Thoracic aorta (tissue), 2 donors: ENCODE results near the gene KCNIP1. TPM values are rescaled to one million over a fixed set of nuclear protein-coding genes. Genes with fewer than 3 reads are reported as not detected.

Experiments
- ATAC-seq: fragments of 150-250 bp; one replicate; pipeline ENCODE4 v1.8.0; 2017; ENCODE audit warnings: low read depth; ENCODE audit not compliant: insufficient number of reproducible peaks, low FRiP score
- DNase-seq: peaks from one replicate; pipeline ENCODE4 v3.0.0-alpha.2; 2020; ENCODE audit warnings: low spot score
- H3K27ac ChIP-seq, 2 donors: fragments of 200-600 bp; sonication (generic); 1 replicate in 1 of 2; 2 replicates in 1 of 2; pipeline ENCODE4 v1.5.1; 2016; ENCODE audit warnings: mild to moderate bottlenecking in 2 of 2, moderate library complexity in 2 of 2
- H3K27me3 ChIP-seq: fragments of 200-600 bp; sonication (generic); replicated peaks from 2 replicates; pipeline ENCODE4 v1.6.0; 2016; ENCODE audit warnings: mild to moderate bottlenecking; ENCODE audit not compliant: insufficient read depth
- H3K36me3 ChIP-seq: fragments of 200-600 bp; sonication (generic); one replicate; pipeline ENCODE4 v1.5.1; 2016
- H3K4me1 ChIP-seq, 2 donors: fragments of 200-600 bp; sonication (generic); 1 replicate in 1 of 2; 2 replicates in 1 of 2; pipeline versions ENCODE4 v1.5.1 to v1.6.0; 2016; ENCODE audit warnings: low read depth in 2 of 2, mild to moderate bottlenecking in 1 of 2; ENCODE audit not compliant: control insufficient read depth in 1 of 2
- H3K4me3 ChIP-seq: fragments of 200-600 bp; sonication (generic); 2 replicates; pipeline ENCODE4 v1.5.1; 2016; ENCODE audit warnings: mild to moderate bottlenecking
- H3K9me3 ChIP-seq: fragments of 200-600 bp; sonication (generic); 2 replicates; pipeline ENCODE4 v1.5.1; 2016
- CTCF ChIP-seq: fragments of 200-600 bp; sonication (generic); IDR thresholded peaks from one replicate; pipeline ENCODE4 v1.5.1; 2019; ENCODE audit warnings: antibody characterized with exemption
- total RNA-seq, 2 donors: library from RNA; depleted of rRNA; stranded (reverse); fragments of >200 nt; gene quantifications; one replicate each; pipeline versions ENCODE4 v1.1.0 to v1.2.3, GENCODE V29; 2016

KCNIP1 gene
- total RNA-seq, 2 donors from 2014 or later, result not detected

DNA sequence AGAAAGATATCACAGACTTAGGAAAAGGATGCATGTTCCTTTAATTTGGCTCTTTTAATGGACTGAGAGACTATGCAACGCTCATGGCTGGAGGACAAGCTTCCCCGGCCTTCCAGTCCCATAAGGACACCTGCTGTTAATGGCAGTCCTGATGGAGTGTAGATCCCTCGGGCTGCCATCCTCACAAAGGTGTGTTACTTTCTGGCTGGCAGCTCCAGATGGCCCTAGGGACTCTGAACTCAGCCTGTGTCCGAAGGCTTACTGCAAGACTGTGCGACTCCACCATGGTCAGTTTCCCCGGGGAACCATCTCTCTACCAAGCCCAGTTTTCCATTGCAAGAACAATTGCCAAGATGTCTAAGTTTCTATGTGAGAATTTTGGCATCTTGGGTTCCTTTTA lies 25.5 kb upstream of the KCNIP1 start:
- DNase-seq (no peak), ATAC-seq (no peak)
- Histone ChIP-seq H3K9me3 (no peaks in the 10 kb centered on the region), H3K4me1 (no peaks in the 10 kb centered on the region), H3K4me3 (no peak overlapping the region), H3K36me3 (no peaks in the 10 kb centered on the region), H3K27me3 (no peaks in the 10 kb centered on the region), H3K27ac (no peak overlapping the region)
- TF ChIP-seq CTCF, result no peak

GRCh38 chr5:170479484-170479883 lies 24.3 kb upstream of the KCNIP1 start:
- Histone ChIP-seq H3K4me1 (no peaks in the 10 kb centered on the region), H3K9me3 (no peaks in the 10 kb centered on the region), H3K27ac (no peak overlapping the region), H3K27me3 (no peaks in the 10 kb centered on the region), H3K4me3 (no peak overlapping the region), H3K36me3 (no peaks in the 10 kb centered on the region)
- ATAC-seq (no peak), DNase-seq (no peak)
- TF ChIP-seq CTCF, result no peak

DNA sequence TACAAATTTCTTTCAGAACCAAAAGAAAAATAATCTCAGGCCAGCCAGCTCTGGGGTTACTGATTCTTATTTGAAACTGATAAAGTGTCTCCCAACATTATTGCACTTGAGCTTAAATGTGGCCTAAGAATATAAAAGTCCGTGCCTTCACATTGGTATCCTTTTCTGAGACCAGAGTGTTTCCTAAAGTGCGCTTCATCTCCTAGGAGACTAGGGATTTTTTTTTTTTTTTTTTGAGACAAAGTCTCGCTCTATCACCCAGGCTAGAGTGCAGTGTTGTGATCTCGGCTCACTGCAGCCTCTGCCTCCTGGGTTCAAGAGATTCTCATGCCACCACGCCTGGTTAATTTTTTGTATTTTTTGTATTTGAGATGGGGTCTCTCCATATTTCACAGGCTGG lies 23.6 kb upstream of the KCNIP1 start:
- H3K27ac ChIP-seq, result no peak overlapping the region

GRCh38 chr5:170481849-170482248 lies 22.0 kb upstream of the KCNIP1 start:
- H3K36me3 ChIP-seq, result no peaks in the 10 kb centered on the region
- no peaks in the 10 kb centered on the region for H3K9me3 ChIP-seq
- DNase-seq (no peak), ATAC-seq (no peak)
- no peaks in the 10 kb centered on the region for H3K27me3 ChIP-seq
- no peaks in the 10 kb centered on the region for H3K4me1 ChIP-seq
- no peak for TF ChIP-seq CTCF
- H3K27ac ChIP-seq, result no peak overlapping the region
- H3K4me3 ChIP-seq, result no peak overlapping the region

More for the DNA sequence above, 23.6 kb upstream of the KCNIP1 start:
- Histone ChIP-seq H3K9me3 (no peaks in the 10 kb centered on the region), H3K27me3 (no peaks in the 10 kb centered on the region), H3K4me1 (no peaks in the 10 kb centered on the region), H3K36me3 (no peaks in the 10 kb centered on the region), H3K4me3 (no peak overlapping the region)
- ATAC-seq (no peak), DNase-seq (no peak)
- no peak for TF ChIP-seq CTCF

GRCh38 chr5:170482511-170482910 lies 21.3 kb upstream of the KCNIP1 start:
- no peak overlapping the region for H3K4me3 ChIP-seq
- no peak for ATAC-seq
- no peak for TF ChIP-seq CTCF
- H3K36me3 ChIP-seq, result no peaks in the 10 kb centered on the region
- H3K9me3 ChIP-seq, result no peaks in the 10 kb centered on the region
- DNase-seq, result no peak
- no peaks in the 10 kb centered on the region for H3K27me3 ChIP-seq
- H3K4me1 ChIP-seq, result no peaks in the 10 kb centered on the region
- H3K27ac ChIP-seq, result no peak overlapping the region
